Neural crest cell (in vitro differentiated cells): ENCODE measurements around the gene POMP. TPM values are rescaled to one million over a fixed set of nuclear protein-coding genes. Genes with fewer than 3 reads are reported as not detected.
"Not testable (repeated sequence)": the region's sequence is repeated elsewhere in the genome, so short reads cannot be mapped to it uniquely, and the experiment has no call there.

Experiments used
- DNase-seq: peaks from one replicate; pipeline ENCODE4 v3.0.0; 2021; ENCODE audit warnings: low read depth, mixed read lengths, low spot score
- H3K27ac Mint-ChIP-seq: one replicate; pipeline ENCODE4 v1.8.0; 2021; ENCODE audit warnings: mild to moderate bottlenecking, mixed read lengths; ENCODE audit not compliant: unreplicated experiment
- H3K27me3 Mint-ChIP-seq: 2 replicates; pipeline ENCODE4 v1.8.0; 2021; ENCODE audit warnings: low read depth, mild to moderate bottlenecking, mixed read lengths
- H3K36me3 Mint-ChIP-seq: 2 replicates; pipeline ENCODE4 v1.8.0; 2021; ENCODE audit warnings: low read depth, mild to moderate bottlenecking, mixed read lengths
- H3K4me1 Mint-ChIP-seq: 2 replicates; pipeline ENCODE4 v1.8.0; 2021; ENCODE audit warnings: mixed read lengths
- H3K4me3 Mint-ChIP-seq: one replicate; pipeline ENCODE4 v1.8.0; 2021; ENCODE audit warnings: mild to moderate bottlenecking, mixed read lengths
- H3K9me3 Mint-ChIP-seq: 2 replicates; pipeline ENCODE4 v1.8.0; 2021; ENCODE audit warnings: mixed read lengths
- CTCF ChIP-seq: fragments of 200-600 bp; sonication (generic); conservative IDR thresholded peaks from 2 replicates; pipeline ENCODE4 v1.5.0; 2021; ENCODE audit warnings: antibody characterized with exemption, mild to moderate bottlenecking
- total RNA-seq: library from RNA; stranded (reverse); gene quantifications from 2 replicates; pipeline ENCODE4 v1.2.1, GENCODE V29; 2021

Gene POMP
- total RNA-seq, 1 donor from 2014 or later: 75.2 TPM

- H3K27me3 Mint-ChIP-seq: peaks cover 13% of the 10 kb centered on the region
- peaks cover 2% of the 10 kb centered on the region for H3K36me3 Mint-ChIP-seq
- H3K4me1 Mint-ChIP-seq: no peaks in the 10 kb centered on the region
- no peak overlapping the region for H3K4me3 Mint-ChIP-seq
- H3K27ac Mint-ChIP-seq: no peak overlapping the region
- TF ChIP-seq CTCF: no peak
- peaks cover 9% of the 10 kb centered on the region for H3K9me3 Mint-ChIP-seq
- no peak for DNase-seq
Measured at GRCh38 chr13:28684257-28684656, 25.3 kb downstream of the POMP start.

GRCh38 chr13:28685114-28685513, 26.2 kb downstream of the POMP start:
- no peak overlapping the region for H3K27ac Mint-ChIP-seq
- peaks cover 2% of the 10 kb centered on the region for H3K36me3 Mint-ChIP-seq
- peaks cover 17% of the 10 kb centered on the region for H3K27me3 Mint-ChIP-seq
- TF ChIP-seq CTCF: no peak
- no peak overlapping the region for H3K4me3 Mint-ChIP-seq
- no peaks in the 10 kb centered on the region for H3K4me1 Mint-ChIP-seq
- H3K9me3 Mint-ChIP-seq: peaks cover 9% of the 10 kb centered on the region
- DNase-seq: no peak

- Mint-ChIP-seq H3K27me3 (peaks cover 23% of the 10 kb centered on the region), H3K4me1 (no peaks in the 10 kb centered on the region), H3K9me3 (peaks cover 9% of the 10 kb centered on the region), H3K27ac (no peak overlapping the region), H3K4me3 (no peak overlapping the region), H3K36me3 (peaks cover 2% of the 10 kb centered on the region)
- TF ChIP-seq CTCF: no peak
- DNase-seq: no peak
Measured at GRCh38 chr13:28685892-28686291, 27.0 kb downstream of the POMP start.

GRCh38 chr13:28693605-28694491, 34.9 kb downstream of the POMP start:
- H3K9me3 Mint-ChIP-seq, H3K27ac Mint-ChIP-seq, H3K4me1 Mint-ChIP-seq, DNase-seq, H3K36me3 Mint-ChIP-seq, H3K4me3 Mint-ChIP-seq: not testable (repeated sequence)
- peaks cover 33% of the 10 kb centered on the region for H3K27me3 Mint-ChIP-seq

GRCh38 chr13:28697441-28697840, 38.5 kb downstream of the POMP start:
- no peak overlapping the region for H3K4me3 Mint-ChIP-seq

More at GRCh38 chr13:28697441-28697840, 38.5 kb downstream of the POMP start:
- Mint-ChIP-seq H3K36me3 (no peaks in the 10 kb centered on the region), H3K27ac (no peak overlapping the region), H3K4me1 (no peaks in the 10 kb centered on the region), H3K9me3 (peaks cover 3% of the 10 kb centered on the region), H3K27me3 (peaks cover 13% of the 10 kb centered on the region)
- no peak for DNase-seq
- TF ChIP-seq CTCF: no peak
